Tibial nerve (tissue), 4 donors: ENCODE measurements around the gene STRN3.

Source experiments
- EP300 ChIP-seq, 2 donors: sonication (generic); formaldehyde crosslinking; IDR thresholded peaks; one replicate each; pipeline ENCODE4 v1.6.1; 2017; ENCODE audit warnings: antibody characterized with exemption in 2 of 2, mild to moderate bottlenecking in 1 of 2
- POLR2A ChIP-seq, 2 donors: fragments of 450-650 bp; IDR thresholded peaks; one replicate each; pipeline ENCODE4 v1.6.1; 2017; ENCODE audit warnings: antibody characterized with exemption in 2 of 2, mild to moderate bottlenecking in 2 of 2, moderate library complexity in 2 of 2
- TF ChIP-seq, protein P1 (sequence below), 5 experiments: fragments of 200-600 bp in 3 of 5; fragments of 450-650 bp in 2 of 5; sonication (generic) in 3 of 5; IDR thresholded peaks; one replicate each; pipeline ENCODE4 v1.5.1; 2016 to 2019; ENCODE audit warnings: antibody characterized with exemption in 5 of 5, mild to moderate bottlenecking in 3 of 5, moderate library complexity in 2 of 5

DNA sequence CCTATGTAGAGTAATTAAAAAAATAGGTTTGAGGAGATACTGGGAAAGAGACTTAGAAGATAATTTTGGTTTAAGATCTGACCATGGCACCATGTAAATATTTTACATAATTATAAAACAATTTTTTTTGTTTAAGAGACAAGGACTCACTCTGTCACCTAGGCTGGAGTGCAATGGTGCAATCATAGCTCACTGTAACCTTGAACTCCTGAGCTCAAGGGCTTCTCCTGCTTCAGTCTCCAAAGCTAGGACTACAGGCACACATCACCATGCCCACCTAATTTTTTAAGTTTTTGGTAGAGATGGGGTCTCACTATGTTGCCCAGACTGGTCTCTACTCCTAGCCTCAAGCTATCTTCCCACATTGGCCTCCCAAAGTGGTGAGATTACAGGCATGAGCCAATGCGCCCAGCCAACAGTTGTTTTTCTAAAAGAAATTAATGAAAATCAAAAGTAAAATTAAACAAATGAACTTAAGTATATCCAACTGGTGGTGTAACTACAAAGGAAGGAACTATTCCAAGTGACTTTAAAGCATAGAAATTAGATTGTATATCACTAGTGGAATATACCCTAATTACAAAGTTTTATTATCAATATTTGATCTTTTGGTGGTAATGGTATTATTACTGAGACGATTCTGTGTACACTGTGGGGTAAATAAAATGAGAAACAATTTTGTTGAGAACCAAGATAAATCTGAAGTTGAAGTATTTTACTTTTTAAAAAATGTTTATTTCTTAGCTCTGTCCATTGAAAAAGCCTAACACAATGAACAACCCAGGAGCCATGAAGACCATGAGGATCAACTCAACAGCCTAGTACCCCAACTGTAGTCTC, 122.7 kb downstream of the STRN3 start:
- TF ChIP-seq POLR2A (IDR thresholded peaks at IDR 0.05) (no peak), EP300 (IDR thresholded peaks at IDR 0.05) (no peak)
- TF ChIP-seq, protein P1, sequence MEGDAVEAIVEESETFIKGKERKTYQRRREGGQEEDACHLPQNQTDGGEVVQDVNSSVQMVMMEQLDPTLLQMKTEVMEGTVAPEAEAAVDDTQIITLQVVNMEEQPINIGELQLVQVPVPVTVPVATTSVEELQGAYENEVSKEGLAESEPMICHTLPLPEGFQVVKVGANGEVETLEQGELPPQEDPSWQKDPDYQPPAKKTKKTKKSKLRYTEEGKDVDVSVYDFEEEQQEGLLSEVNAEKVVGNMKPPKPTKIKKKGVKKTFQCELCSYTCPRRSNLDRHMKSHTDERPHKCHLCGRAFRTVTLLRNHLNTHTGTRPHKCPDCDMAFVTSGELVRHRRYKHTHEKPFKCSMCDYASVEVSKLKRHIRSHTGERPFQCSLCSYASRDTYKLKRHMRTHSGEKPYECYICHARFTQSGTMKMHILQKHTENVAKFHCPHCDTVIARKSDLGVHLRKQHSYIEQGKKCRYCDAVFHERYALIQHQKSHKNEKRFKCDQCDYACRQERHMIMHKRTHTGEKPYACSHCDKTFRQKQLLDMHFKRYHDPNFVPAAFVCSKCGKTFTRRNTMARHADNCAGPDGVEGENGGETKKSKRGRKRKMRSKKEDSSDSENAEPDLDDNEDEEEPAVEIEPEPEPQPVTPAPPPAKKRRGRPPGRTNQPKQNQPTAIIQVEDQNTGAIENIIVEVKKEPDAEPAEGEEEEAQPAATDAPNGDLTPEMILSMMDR (IDR thresholded peaks at IDR 0.05) = no peak
